Body of pancreas (tissue), 4 donors: Measurements from ENCODE around the gene BPIFB6. TPM values are rescaled to one million over a fixed set of nuclear protein-coding genes. Genes with fewer than 3 reads are reported as not detected.

Experiments used
- ATAC-seq: fragments of 150-250 bp; one replicate; pipeline ENCODE4 v1.9.1; 2016
- DNase-seq, 4 donors: peaks; one replicate each; pipeline ENCODE4 v3.0.0-alpha.2; 2019
- H3K27ac ChIP-seq, 4 donors: fragments of 200-600 bp; sonication (generic); 1 replicate in 3 of 4; 2 replicates in 1 of 4; pipeline versions ENCODE4 v1.5.1 to v1.6.1; 2016 to 2019; ENCODE audit warnings: mild to moderate bottlenecking in 1 of 4, mixed read lengths in 1 of 4, moderate library complexity in 1 of 4
- H3K27me3 ChIP-seq, 2 donors: fragments of 200-600 bp; sonication (generic); one replicate each; pipeline ENCODE4 v1.6.0; 2016; ENCODE audit warnings: mild to moderate bottlenecking in 1 of 2
- H3K36me3 ChIP-seq, 2 donors: fragments of 200-600 bp; sonication (generic); replicated peaks in 1 of 2; 2 replicates each; pipeline ENCODE4 v1.5.1; 2016; ENCODE audit warnings: low read depth in 2 of 2; ENCODE audit not compliant: insufficient read depth in 1 of 2
- H3K4me1 ChIP-seq: fragments of 200-600 bp; sonication (generic); one replicate; pipeline ENCODE4 v1.6.0; 2016
- H3K4me3 ChIP-seq, 2 donors: fragments of 200-600 bp; sonication (generic); 1 replicate in 1 of 2; 2 replicates in 1 of 2; pipeline ENCODE4 v1.5.1; 2016 to 2019
- H3K9me3 ChIP-seq, 3 donors: fragments of 200-600 bp; sonication (generic); 1 replicate in 2 of 3; 2 replicates in 1 of 3; pipeline ENCODE4 v1.5.1; 2016
- POLR2A ChIP-seq, 3 donors: fragments of 450-650 bp; IDR thresholded peaks; one replicate each; pipeline ENCODE4 v1.6.1; 2016; ENCODE audit warnings: antibody characterized with exemption in 3 of 3, mild to moderate bottlenecking in 2 of 3
- whole genome bisulfite sequencing, 2 donors: methylation state at CpG; one replicate each; pipeline ENCODE4 v1.1.5; 2017; 5-methylcytosine and 5-hydroxymethylcytosine counted together
- intact Hi-C: fragments of 100-400 bp; cut with DNase I; formaldehyde crosslinking; loops from one replicate; pipeline ENCODE4 v1.15.1; 2023
- total RNA-seq, 2 donors: library from RNA; depleted of rRNA; stranded (reverse); fragments of >200 nt; gene quantifications; one replicate each; pipeline ENCODE4 v1.1.0, GENCODE V29; 2016
- TF ChIP-seq, protein P1 (sequence below), 7 experiments: fragments of 450-650 bp in 4 of 7; fragments of 200-600 bp in 3 of 7; sonication (generic) in 3 of 7; IDR thresholded peaks; one replicate each; pipeline ENCODE4 v1.5.1; 2016 to 2019; ENCODE audit warnings: antibody characterized with exemption in 7 of 7

Gene BPIFB6
- total RNA-seq, 2 donors from 2014 or later: not detected

DNA sequence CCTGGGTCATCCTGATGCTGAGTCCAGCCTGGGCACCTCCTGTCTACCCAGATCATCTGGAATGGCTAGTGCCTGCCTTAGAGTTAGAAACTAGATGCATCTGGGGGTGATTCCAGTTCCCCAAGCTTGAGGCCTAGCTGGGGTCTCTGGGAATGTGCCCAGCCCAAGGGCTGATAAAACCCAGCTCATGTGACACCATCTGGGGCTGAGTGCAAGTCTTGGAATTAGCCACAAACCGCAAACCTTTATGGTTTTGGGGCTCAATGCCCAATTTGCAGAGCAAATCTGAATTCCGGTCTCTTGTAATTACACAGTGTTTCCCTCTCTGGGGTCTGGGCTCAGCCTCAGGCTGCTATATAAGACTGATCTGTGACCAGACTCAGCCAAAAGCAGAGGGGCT, 47.8 kb downstream of the BPIFB6 start, which contains the start of gene BPIFB4:
TSS of gene BPIFB4 (plus strand) at position 385 of the 400 bp plus-strand sequence. CDS start 1,884 bp downstream, outside the sequence.
- no peak for TF ChIP-seq POLR2A (IDR thresholded peaks at IDR 0.05)
- Histone ChIP-seq H3K4me1 (no peaks in the 10 kb centered on the region), H3K9me3 (no peaks in the 10 kb centered on the region), H3K27ac (no peak within 1 kb of the TSS), H3K4me3 (no peak within 1 kb of the TSS), H3K36me3 (no peaks in the 10 kb centered on the region), H3K27me3 (no peaks in the 10 kb centered on the region)
- ATAC-seq: no peak
- intact Hi-C loops: no loop called here
- WGBS, 2 donors: 85% methylated on average over 2 of the region's 2 CpGs; no CpG with 5 or more reads in 1 of the 2 donors
- DNase-seq: no peak

DNA sequence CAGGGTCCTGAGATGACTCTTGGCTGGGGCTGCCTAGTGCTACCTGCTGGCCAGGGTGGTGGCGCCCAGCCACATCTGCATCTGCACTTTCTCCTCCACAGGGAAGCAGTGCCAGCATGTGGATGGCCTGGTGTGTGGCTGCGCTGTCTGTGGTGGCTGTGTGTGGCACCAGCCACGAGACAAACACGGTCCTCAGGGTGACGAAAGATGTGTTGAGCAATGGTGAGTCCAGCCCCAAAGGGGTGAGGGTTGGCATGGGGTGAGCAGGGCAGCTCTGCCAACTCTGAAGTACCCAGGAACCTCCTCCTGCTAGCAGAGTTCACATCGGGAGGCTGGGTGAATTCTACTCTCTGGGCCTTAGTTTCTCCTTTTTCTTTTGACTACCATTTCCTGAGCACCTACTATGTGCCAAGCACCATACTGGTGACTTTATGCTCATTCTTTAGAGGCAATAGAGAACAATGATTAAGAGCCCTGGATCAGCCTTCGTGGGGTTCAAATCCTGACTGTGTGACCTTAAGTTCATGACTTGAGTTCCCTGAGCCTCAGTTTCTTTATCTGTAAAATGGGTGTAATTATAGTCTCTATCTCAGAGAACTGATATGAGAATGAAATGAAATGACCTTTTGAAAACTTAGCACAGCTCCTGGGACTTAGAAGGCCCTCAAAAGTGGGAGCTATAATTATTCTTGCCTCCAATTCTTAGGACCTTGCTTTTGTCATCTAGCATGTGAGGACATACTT, 50.1 kb downstream of the BPIFB6 start:
- H3K9me3 ChIP-seq: no peaks in the 10 kb centered on the region
- WGBS, 2 donors: 62 to 72% methylated on average over 7 of the region's 7 CpGs
- H3K27me3 ChIP-seq: no peaks in the 10 kb centered on the region
- H3K27ac ChIP-seq: no peak overlapping the region
- TF ChIP-seq, protein P1, sequence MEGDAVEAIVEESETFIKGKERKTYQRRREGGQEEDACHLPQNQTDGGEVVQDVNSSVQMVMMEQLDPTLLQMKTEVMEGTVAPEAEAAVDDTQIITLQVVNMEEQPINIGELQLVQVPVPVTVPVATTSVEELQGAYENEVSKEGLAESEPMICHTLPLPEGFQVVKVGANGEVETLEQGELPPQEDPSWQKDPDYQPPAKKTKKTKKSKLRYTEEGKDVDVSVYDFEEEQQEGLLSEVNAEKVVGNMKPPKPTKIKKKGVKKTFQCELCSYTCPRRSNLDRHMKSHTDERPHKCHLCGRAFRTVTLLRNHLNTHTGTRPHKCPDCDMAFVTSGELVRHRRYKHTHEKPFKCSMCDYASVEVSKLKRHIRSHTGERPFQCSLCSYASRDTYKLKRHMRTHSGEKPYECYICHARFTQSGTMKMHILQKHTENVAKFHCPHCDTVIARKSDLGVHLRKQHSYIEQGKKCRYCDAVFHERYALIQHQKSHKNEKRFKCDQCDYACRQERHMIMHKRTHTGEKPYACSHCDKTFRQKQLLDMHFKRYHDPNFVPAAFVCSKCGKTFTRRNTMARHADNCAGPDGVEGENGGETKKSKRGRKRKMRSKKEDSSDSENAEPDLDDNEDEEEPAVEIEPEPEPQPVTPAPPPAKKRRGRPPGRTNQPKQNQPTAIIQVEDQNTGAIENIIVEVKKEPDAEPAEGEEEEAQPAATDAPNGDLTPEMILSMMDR (IDR thresholded peaks at IDR 0.05): no peak
- no peak for ATAC-seq
- DNase-seq: no peak
- intact Hi-C loops: no loop called here
- H3K4me3 ChIP-seq: no peak overlapping the region
- H3K4me1 ChIP-seq: no peaks in the 10 kb centered on the region
- no peaks in the 10 kb centered on the region for H3K36me3 ChIP-seq

DNA sequence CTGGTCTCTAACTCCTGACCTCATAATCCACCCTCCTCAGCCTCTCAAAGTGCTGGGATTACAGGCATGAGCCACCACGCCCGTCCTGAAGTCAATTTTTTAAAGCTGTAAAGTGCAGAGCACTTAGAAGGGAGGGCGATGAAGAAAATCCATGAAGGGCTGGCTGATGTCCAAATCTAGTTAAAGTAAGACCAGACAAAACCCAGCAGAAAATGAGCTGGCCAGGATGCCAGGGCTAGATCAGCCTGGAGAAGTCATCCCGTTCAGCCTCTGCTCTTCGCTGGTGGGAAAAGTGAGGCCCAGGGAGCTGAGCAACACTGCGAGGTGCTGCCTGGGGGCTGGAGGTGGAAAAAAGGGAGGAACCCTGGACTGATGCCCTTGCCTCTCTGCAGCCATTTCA, 51.1 kb downstream of the BPIFB6 start:
- ATAC-seq (no peak), DNase-seq (no peak)
- H3K9me3 ChIP-seq: no peaks in the 10 kb centered on the region
- no peak overlapping the region for H3K4me3 ChIP-seq
- 50 to 53% methylated on average over 6 of the region's 6 CpGs for WGBS, 2 donors
- TF ChIP-seq, protein P1 (IDR thresholded peaks at IDR 0.05): no peak
- TF ChIP-seq POLR2A (IDR thresholded peaks at IDR 0.05): no peak
- H3K27ac ChIP-seq: no peak overlapping the region
- H3K27me3 ChIP-seq: no peaks in the 10 kb centered on the region
- H3K4me1 ChIP-seq: no peaks in the 10 kb centered on the region
- intact Hi-C loops: no loop called here
- H3K36me3 ChIP-seq: no peaks in the 10 kb centered on the region

DNA sequence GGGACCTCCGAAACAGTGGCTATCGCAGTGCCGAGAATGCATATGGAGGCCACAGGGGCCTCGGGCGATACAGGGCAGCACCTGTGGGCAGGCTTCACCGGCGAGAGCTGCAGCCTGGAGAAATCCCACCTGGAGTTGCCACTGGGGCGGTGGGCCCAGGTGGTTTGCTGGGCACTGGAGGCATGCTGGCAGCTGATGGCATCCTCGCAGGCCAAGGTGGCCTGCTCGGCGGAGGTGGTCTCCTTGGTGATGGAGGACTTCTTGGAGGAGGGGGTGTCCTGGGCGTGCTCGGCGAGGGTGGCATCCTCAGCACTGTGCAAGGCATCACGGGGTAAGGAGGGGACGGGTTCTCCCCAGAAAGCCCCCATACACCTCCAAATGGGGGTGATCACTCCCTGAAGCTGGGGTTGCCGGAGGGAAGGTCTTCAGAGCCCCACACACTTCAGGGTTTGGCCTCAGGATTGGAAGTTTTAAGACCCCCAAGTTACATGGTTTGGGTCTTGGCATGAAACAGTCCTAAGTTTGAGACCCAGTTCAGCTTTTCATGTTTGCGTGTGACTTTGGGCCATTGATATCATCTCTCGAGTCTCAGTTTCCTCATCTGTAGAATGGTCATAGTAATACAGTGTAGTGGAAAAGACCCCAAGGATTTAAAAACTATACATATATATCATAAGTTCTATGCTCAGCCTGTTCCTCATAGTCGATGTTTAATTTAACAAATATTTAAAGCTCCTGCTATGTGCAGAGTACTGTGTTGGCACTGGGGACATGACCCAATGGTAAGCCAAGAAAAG, 52.3 kb downstream of the BPIFB6 start:
- intact Hi-C loops: no loop called here
- H3K4me1 ChIP-seq: no peaks in the 10 kb centered on the region
- H3K4me3 ChIP-seq: no peak overlapping the region
- 74 to 93% methylated on average over 11 to 17 of the region's 20 CpGs for WGBS, 2 donors
- no peaks in the 10 kb centered on the region for H3K27me3 ChIP-seq
- H3K9me3 ChIP-seq: no peaks in the 10 kb centered on the region
- H3K27ac ChIP-seq: no peak overlapping the region
- no peak for TF ChIP-seq POLR2A (IDR thresholded peaks at IDR 0.05)
- TF ChIP-seq, protein P1 (IDR thresholded peaks at IDR 0.05): no peak
- ATAC-seq (no peak), DNase-seq (no peak)
- no peaks in the 10 kb centered on the region for H3K36me3 ChIP-seq

DNA sequence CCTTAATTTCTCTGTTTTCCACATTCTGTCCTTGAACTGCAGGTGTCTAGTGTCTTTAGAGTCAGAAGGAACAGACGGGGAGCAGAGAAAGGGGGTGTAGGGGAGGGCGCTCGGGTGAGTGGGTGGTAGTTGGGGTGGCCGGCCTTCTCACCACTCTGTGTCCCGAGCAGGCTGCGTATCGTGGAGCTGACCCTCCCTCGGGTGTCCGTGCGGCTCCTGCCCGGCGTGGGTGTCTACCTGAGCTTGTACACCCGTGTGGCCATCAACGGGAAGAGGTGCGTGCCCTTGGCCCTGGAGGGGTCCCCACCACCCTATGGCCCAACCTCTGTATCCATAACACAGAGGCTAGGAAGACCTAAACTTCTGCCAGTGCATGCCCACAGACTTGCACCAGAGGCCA, 53.3 kb downstream of the BPIFB6 start:
- intact Hi-C loops: no loop called here
- Histone ChIP-seq H3K9me3 (no peaks in the 10 kb centered on the region), H3K27me3 (no peaks in the 10 kb centered on the region), H3K36me3 (no peaks in the 10 kb centered on the region), H3K4me1 (no peaks in the 10 kb centered on the region), H3K27ac (no peak overlapping the region), H3K4me3 (no peak overlapping the region)
- ATAC-seq (no peak), DNase-seq (no peak)
- no peak for TF ChIP-seq POLR2A (IDR thresholded peaks at IDR 0.05)
- 78 to 88% methylated on average over 15 of the region's 15 CpGs for WGBS, 2 donors
